Measurements from ENCODE around the gene URAD.

DNA sequence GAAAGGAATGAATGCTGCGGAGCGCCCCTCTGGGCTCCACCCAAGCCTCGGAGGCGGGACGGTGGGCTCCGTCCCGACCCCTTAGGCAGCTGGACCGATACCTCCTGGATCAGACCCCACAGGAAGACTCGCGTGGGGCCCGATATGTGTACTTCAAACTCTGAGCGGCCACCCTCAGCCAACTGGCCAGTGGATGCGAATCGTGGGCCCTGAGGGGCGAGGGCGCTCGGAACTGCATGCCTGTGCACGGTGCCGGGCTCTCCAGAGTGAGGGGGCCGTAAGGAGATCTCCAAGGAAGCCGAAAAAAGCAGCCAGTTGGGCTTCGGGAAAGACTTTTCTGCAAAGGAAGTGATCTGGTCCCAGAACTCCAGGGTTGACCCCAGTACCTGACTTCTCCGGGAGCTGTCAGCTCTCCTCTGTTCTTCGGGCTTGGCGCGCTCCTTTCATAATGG, 60.1 kb downstream of the URAD start:
- TF ChIP-seq, protein P1, sequence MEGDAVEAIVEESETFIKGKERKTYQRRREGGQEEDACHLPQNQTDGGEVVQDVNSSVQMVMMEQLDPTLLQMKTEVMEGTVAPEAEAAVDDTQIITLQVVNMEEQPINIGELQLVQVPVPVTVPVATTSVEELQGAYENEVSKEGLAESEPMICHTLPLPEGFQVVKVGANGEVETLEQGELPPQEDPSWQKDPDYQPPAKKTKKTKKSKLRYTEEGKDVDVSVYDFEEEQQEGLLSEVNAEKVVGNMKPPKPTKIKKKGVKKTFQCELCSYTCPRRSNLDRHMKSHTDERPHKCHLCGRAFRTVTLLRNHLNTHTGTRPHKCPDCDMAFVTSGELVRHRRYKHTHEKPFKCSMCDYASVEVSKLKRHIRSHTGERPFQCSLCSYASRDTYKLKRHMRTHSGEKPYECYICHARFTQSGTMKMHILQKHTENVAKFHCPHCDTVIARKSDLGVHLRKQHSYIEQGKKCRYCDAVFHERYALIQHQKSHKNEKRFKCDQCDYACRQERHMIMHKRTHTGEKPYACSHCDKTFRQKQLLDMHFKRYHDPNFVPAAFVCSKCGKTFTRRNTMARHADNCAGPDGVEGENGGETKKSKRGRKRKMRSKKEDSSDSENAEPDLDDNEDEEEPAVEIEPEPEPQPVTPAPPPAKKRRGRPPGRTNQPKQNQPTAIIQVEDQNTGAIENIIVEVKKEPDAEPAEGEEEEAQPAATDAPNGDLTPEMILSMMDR (IDR thresholded peaks at IDR 0.05) = no peak
- no peak for TF ChIP-seq POLR2A (IDR thresholded peaks at IDR 0.05)
